Upper lobe of left lung (tissue), 4 donors: Measurements from ENCODE around the gene RHBDL1.

Source experiments
- EP300 ChIP-seq, 4 donors: sonication (generic); formaldehyde crosslinking; IDR thresholded peaks; one replicate each; pipeline ENCODE4 v1.5.1; 2017; ENCODE audit warnings: antibody characterized with exemption in 4 of 4, control low read depth in 2 of 4
- POLR2A ChIP-seq, 4 donors: fragments of 450-650 bp; IDR thresholded peaks; one replicate each; pipeline ENCODE4 v1.5.1; 2016 to 2017; ENCODE audit warnings: antibody characterized with exemption in 4 of 4, mild to moderate bottlenecking in 2 of 4
- POLR2AphosphoS5 ChIP-seq, 2 donors: sonication (generic); formaldehyde crosslinking; IDR thresholded peaks; one replicate each; pipeline ENCODE4 v1.5.1; 2017; ENCODE audit warnings: antibody characterized with exemption in 2 of 2
- TF ChIP-seq, protein P1 (sequence below), 6 experiments: fragments of 450-650 bp in 4 of 6; fragments of 200-600 bp in 2 of 6; sonication (generic) in 2 of 6; IDR thresholded peaks; one replicate each; pipeline ENCODE4 v1.5.1; 2016 to 2019; ENCODE audit warnings: antibody characterized with exemption in 6 of 6

DNA sequence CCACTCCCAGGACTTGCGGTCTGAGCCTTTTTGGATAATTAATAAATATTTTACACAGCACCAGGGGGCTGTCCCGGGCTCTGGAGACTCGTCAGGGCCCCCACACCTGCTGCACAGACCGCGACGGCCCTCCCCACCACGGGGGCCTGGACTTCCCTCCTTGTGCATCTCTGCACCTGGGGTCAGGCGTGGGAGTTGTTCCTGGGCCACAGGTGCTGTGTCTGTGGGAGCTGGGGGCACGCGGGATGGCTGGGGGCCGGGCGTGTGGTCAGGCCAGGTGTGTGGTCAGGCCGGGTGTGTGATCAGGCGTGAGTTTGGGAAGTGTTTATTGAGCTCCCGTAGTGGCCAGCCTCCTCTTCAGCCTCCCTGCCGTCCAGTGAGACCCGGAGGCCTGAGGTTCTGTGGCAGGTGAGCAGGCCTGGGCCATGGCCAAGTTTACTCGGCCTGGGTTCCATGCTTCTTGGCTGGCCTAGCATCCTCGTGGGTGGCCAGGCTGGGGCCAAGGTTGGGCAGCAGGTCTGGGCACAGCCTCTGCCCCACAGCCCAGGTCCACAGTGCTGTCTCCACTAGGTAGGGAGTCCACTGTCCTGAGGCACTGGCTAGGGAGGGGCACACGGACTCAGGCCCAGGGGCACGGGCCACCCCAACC, 2.9 kb downstream of the RHBDL1 start:
- TF ChIP-seq, protein P1, sequence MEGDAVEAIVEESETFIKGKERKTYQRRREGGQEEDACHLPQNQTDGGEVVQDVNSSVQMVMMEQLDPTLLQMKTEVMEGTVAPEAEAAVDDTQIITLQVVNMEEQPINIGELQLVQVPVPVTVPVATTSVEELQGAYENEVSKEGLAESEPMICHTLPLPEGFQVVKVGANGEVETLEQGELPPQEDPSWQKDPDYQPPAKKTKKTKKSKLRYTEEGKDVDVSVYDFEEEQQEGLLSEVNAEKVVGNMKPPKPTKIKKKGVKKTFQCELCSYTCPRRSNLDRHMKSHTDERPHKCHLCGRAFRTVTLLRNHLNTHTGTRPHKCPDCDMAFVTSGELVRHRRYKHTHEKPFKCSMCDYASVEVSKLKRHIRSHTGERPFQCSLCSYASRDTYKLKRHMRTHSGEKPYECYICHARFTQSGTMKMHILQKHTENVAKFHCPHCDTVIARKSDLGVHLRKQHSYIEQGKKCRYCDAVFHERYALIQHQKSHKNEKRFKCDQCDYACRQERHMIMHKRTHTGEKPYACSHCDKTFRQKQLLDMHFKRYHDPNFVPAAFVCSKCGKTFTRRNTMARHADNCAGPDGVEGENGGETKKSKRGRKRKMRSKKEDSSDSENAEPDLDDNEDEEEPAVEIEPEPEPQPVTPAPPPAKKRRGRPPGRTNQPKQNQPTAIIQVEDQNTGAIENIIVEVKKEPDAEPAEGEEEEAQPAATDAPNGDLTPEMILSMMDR (IDR thresholded peaks at IDR 0.05) = no peak
- TF ChIP-seq POLR2A (IDR thresholded peaks at IDR 0.05) (no peak), POLR2AphosphoS5 (IDR thresholded peaks at IDR 0.05) (no peak), EP300 (IDR thresholded peaks at IDR 0.05) (no peak)
